Neutrophil (primary cell): Measurements from ENCODE around the gene RHOG.
A peak's percentile ranks its signal among the peaks of the same experiment; 100 is the strongest.

Source experiments
- H3K27ac ChIP-seq: fragments of 200-600 bp; sonication (generic); 2 replicates; pipeline ENCODE4 v1.5.1; 2016; ENCODE audit warnings: mild to moderate bottlenecking, moderate library complexity
- H3K27me3 ChIP-seq: fragments of 200-600 bp; sonication (generic); 2 replicates; pipeline ENCODE4 v1.6.0; 2016; ENCODE audit warnings: mild to moderate bottlenecking
- H3K36me3 ChIP-seq: fragments of 200-600 bp; sonication (generic); 2 replicates; pipeline ENCODE4 v1.5.1; 2017
- H3K4me1 ChIP-seq, 2 experiments: fragments of 200-600 bp in 1 of 2; sonication (generic) in 1 of 2; 1 replicate in 1 of 2; 2 replicates in 1 of 2; pipeline versions ENCODE4 v1.5.1 to v1.6.1; 2013 to 2016; ENCODE audit warnings: low read depth in 1 of 2, low read length in 1 of 2, mild to moderate bottlenecking in 1 of 2, moderate library complexity in 1 of 2; ENCODE audit not compliant: control insufficient read depth in 1 of 2, insufficient read depth in 1 of 2
- H3K4me3 ChIP-seq, 2 experiments: fragments of 200-600 bp in 1 of 2; sonication (generic) in 1 of 2; 1 replicate in 1 of 2; 2 replicates in 1 of 2; pipeline ENCODE4 v1.5.1; 2013 to 2016; ENCODE audit warnings: low read depth in 1 of 2, low read length in 1 of 2, mild to moderate bottlenecking in 1 of 2, moderate library complexity in 1 of 2
- H3K9me3 ChIP-seq: fragments of 200-600 bp; sonication (generic); 2 replicates; pipeline ENCODE4 v1.5.1; 2016
- CTCF ChIP-seq: fragments of 200-600 bp; sonication (generic); IDR thresholded peaks from 2 replicates; pipeline ENCODE4 v1.5.1; 2016; ENCODE audit warnings: antibody characterized with exemption

Gene RHOG

DNA sequence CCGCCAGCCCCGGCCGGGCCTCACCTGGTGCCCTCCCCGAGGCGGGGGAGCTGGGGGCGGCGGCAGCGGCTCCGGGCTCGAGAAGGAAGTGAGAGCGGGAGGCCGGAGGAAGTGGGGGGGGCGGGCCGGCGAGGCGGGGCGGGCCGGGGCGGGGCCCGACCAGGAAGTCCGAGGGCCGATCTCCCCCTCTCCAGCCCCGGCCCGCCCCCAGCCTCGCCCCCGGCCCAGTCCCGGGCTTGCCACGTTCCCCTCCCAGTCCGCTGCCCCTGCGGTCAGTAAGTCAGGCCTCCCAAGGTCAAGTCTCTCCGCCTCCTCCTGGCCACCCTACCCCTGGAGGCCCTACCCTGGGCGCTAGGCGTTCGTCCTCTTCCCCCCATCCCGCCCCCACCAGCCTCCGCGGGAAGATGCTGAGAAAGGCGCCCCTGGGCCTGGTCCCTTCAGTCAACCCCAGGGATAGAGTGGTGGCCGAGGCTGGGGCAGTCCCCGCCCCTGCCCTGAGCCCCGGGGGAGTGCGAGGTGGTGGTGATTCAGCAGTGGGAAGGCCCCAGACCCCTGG lies at the start of gene RHOG:
Gene RHOG, minus strand, starts transcription at position 90 of the 556 bp plus-strand sequence. CDS start 12,821 bp downstream, outside the sequence.
- Histone ChIP-seq H3K4me3 (peak within 1 kb of the TSS; percentile 93 to 99), H3K27ac (peak within 1 kb of the TSS; percentile 98), H3K36me3 (no peaks in the 10 kb centered on the region), H3K27me3 (no peaks in the 10 kb centered on the region), H3K4me1 (peaks cover 29 to 37% of the 10 kb centered on the region in 2 experiments), H3K9me3 (no peaks in the 10 kb centered on the region)
- TF ChIP-seq CTCF: peak; percentile 45

GRCh38 chr11:3890014-3890413 lies 49.3 kb upstream of the RHOG start:
- Histone ChIP-seq H3K9me3 (no peaks in the 10 kb centered on the region), H3K4me1 (peaks cover 63 to 65% of the 10 kb centered on the region in 2 experiments), H3K4me3 (no peak overlapping the region), H3K27me3 (no peaks in the 10 kb centered on the region), H3K36me3 (no peaks in the 10 kb centered on the region), H3K27ac (peak overlapping the region; percentile 59)
- TF ChIP-seq CTCF: no peak

DNA sequence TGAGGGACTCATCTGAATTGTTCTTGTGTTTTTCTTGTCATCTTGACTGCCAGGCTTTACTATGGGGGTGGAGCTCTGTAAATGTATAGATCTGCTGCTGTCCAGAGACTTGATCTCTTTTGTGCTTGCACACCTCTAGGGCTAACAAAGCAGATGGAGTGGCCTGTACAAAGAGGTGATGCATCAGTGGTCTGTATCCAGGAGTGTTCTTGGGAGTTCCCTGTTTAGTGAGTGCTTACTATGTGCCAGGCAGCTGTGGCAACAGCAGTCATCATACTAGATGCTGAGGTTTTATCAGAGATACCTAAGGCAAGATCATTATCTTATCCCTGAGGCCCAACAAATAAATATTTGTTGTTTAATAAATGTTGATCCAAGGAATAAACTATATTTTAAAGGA lies 48.1 kb upstream of the RHOG start:
- no peak for TF ChIP-seq CTCF
- peak overlapping the region; percentile 75 for H3K27ac ChIP-seq
- H3K4me3 ChIP-seq: no peak overlapping the region
- H3K27me3 ChIP-seq: no peaks in the 10 kb centered on the region
- H3K36me3 ChIP-seq: no peaks in the 10 kb centered on the region
- H3K9me3 ChIP-seq: no peaks in the 10 kb centered on the region
- peaks cover 56 to 64% of the 10 kb centered on the region in 2 experiments for H3K4me1 ChIP-seq

DNA sequence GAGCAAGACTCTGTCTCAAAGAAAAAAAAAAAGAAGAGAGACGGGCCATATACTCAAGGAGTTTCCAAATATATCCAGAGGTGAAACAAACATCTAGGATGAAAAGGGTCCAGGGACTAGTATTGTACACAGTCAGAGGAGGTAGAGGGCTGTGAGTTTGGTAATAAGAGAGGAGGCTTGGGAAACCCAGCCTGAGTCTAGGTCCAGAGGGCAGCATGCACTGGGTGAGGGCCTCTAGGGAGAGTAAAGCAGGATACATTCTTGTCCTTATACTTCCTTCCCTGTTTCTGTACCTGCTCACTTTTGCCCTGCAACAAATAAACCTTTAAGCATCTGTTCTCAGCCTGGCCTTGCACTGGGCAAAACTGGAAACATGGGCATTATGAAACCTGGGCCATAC lies 46.2 kb upstream of the RHOG start:
- no peaks in the 10 kb centered on the region for H3K9me3 ChIP-seq
- H3K4me3 ChIP-seq: no peak overlapping the region
- peaks cover 58 to 69% of the 10 kb centered on the region in 2 experiments for H3K4me1 ChIP-seq
- no peaks in the 10 kb centered on the region for H3K27me3 ChIP-seq
- TF ChIP-seq CTCF: no peak
- H3K27ac ChIP-seq: peak overlapping the region; percentile 75
- H3K36me3 ChIP-seq: no peaks in the 10 kb centered on the region

DNA sequence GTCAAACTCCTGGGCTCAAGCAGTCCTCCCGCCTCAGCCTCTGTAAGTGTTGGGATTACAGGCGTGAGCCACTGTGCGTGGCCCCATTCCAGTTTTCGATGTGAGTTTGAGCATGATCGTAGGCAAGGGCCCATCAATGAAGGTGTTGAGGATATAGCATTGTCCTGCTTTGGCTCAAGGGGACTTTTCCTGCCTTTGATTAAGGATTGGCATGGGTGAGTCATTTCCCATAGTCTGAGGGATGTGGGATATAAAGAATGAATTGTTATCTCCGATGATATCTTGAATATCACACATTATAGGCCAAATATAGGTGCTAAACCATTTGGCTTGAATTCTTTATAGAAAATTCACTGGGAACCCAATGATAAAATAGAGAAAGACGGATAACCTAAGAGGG lies 45.1 kb upstream of the RHOG start:
- H3K9me3 ChIP-seq: no peaks in the 10 kb centered on the region
- H3K36me3 ChIP-seq: no peaks in the 10 kb centered on the region
- peak overlapping the region; percentile 75 for H3K27ac ChIP-seq
- H3K27me3 ChIP-seq: no peaks in the 10 kb centered on the region
- no peak overlapping the region for H3K4me3 ChIP-seq
- no peak for TF ChIP-seq CTCF
- peaks cover 67 to 79% of the 10 kb centered on the region in 2 experiments for H3K4me1 ChIP-seq
